Activated CD4-positive, alpha-beta memory T cell treated with anti-CD3 and anti-CD28 coated beads for 36 hours (primary cell): ENCODE results near the gene CCDC188. TPM values are rescaled to one million over a fixed set of nuclear protein-coding genes. Genes with fewer than 3 reads are reported as not detected.

Source experiments
- CTCF ChIA-PET: fragments of 350-600 bp; sonication (Branson Sonifier 250); formaldehyde crosslinking; loops from one replicate; lab custom pipeline; 2021; ENCODE audit warnings: antibody characterized with exemption, inconsistent platforms; lab: Charles Lee
- POLR2A ChIA-PET: fragments of 350-600 bp; sonication (Branson Sonifier 250); formaldehyde crosslinking; loops from one replicate; lab custom pipeline; 2021; ENCODE audit warnings: antibody characterized with exemption; lab: Charles Lee
- DNase-seq: peaks from one replicate; pipeline ENCODE4 v3.0.0-alpha.2; 2020
- H3K27ac Mint-ChIP-seq: one replicate; pipeline ENCODE4 v1.8.0; 2021; ENCODE audit warnings: mixed read lengths
- H3K27me3 Mint-ChIP-seq: one replicate; pipeline ENCODE4 v1.8.0; 2021; ENCODE audit warnings: mixed read lengths
- H3K36me3 Mint-ChIP-seq: one replicate; pipeline ENCODE4 v1.8.0; 2021; ENCODE audit warnings: mixed read lengths
- H3K4me1 Mint-ChIP-seq: one replicate; pipeline ENCODE4 v1.8.0; 2021; ENCODE audit warnings: low read depth, mixed read lengths
- H3K4me3 Mint-ChIP-seq: one replicate; pipeline ENCODE4 v1.8.0; 2021; ENCODE audit warnings: mild to moderate bottlenecking, mixed read lengths
- H3K9me3 Mint-ChIP-seq: one replicate; pipeline ENCODE4 v1.8.0; 2021; ENCODE audit warnings: mixed read lengths
- intact Hi-C: fragments of 100-400 bp; cut with micrococcal nuclease; formaldehyde crosslinking; loops from one replicate; pipeline ENCODE4 v1.15.1; 2023
- total RNA-seq, 2 experiments: library from RNA; stranded (reverse); gene quantifications; one replicate each; pipeline ENCODE4 v1.2.3, GENCODE V29; 2021

Gene CCDC188
- total RNA-seq, 2 experiments from 2014 or later = 0.52 TPM; not detected in 1

DNA sequence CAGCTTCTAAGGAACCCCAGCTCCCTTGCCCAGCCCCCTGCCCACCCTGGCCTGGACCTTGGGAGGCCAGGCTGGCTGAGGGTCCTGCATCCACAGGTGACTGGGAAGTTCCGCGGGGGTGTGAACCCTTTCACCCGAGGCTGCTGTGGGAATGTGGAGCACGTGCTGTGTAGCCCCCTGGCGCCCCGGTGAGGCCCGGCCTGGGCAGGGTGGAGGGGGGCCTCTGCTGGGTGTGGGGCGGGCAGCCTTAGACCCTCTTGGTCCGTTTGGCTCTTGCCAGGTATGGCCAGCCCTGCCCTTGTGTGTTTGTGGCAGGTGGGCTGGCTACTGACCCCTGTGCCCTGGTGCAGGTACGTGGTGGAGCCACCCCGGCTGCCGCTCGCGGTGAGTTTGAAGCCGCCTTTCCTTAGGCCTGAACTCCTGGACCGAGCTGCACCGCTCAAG, 10.3 kb downstream of the CCDC188 start:
- POLR2A ChIA-PET = no interaction called here
- H3K9me3 Mint-ChIP-seq = no peaks in the 10 kb centered on the region
- no peak overlapping the region for H3K27ac Mint-ChIP-seq
- CTCF ChIA-PET = no interaction called here
- no peaks in the 10 kb centered on the region for H3K36me3 Mint-ChIP-seq
- DNase-seq = no peak
- intact Hi-C loops = no loop called here
- no peaks in the 10 kb centered on the region for H3K27me3 Mint-ChIP-seq
- H3K4me3 Mint-ChIP-seq = no peak overlapping the region
- H3K4me1 Mint-ChIP-seq = peaks cover 7% of the 10 kb centered on the region

DNA sequence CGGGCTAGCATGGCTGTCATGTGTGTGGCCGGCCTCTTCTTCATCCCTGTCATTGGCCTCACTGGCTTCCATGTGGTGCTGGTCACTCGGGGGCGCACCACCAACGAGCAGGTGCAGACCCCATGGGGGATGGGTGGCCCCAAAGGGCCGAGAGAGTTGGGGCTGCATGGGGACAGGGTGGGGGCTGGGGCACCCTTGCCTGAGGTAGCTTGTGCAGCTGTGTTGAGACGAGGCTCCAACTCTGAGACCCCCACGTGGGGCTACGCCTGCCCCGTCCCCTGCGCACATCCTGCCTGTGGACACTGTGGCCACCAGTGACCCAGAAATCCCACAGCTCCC, 10.8 kb downstream of the CCDC188 start:
- intact Hi-C loops = no loop called here
- H3K4me1 Mint-ChIP-seq = peaks cover 9% of the 10 kb centered on the region
- H3K4me3 Mint-ChIP-seq = no peak overlapping the region
- no peaks in the 10 kb centered on the region for H3K27me3 Mint-ChIP-seq
- ChIA-PET POLR2A (no interaction called here), CTCF (no interaction called here)
- no peaks in the 10 kb centered on the region for H3K9me3 Mint-ChIP-seq
- H3K36me3 Mint-ChIP-seq = no peaks in the 10 kb centered on the region
- no peak overlapping the region for H3K27ac Mint-ChIP-seq
- DNase-seq = no peak

- peaks cover 9% of the 10 kb centered on the region for H3K4me1 Mint-ChIP-seq
- no peak overlapping the region for H3K4me3 Mint-ChIP-seq
- DNase-seq = no peak
- H3K27ac Mint-ChIP-seq = no peak overlapping the region
- ChIA-PET POLR2A (no interaction called here), CTCF (no interaction called here)
- intact Hi-C loops = no loop called here
- no peaks in the 10 kb centered on the region for H3K27me3 Mint-ChIP-seq
- H3K9me3 Mint-ChIP-seq = no peaks in the 10 kb centered on the region
- H3K36me3 Mint-ChIP-seq = no peaks in the 10 kb centered on the region
Observed at GRCh38 chr22:20139391-20140106, 11.3 kb downstream of the CCDC188 start.

DNA sequence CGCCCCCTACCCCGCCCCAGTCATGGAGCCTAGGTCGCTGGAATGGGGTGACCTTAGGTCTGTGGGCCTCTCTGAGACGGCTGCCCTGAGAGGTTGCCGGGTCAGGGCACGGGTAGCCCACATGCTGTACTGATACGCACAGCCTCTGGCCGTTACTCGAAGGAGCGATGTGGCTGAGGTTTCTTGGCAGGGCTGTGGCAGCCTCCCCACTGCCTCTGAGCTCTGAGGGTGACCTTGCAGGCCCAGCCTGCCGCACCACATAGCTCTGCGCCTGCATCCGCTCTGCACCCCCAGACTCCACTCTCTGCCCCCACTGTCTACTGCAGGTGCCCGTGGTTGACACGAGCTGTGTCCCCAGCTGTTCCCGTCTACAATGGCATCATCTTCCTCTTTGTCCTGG, 12.0 kb downstream of the CCDC188 start:
- no peaks in the 10 kb centered on the region for H3K27me3 Mint-ChIP-seq
- CTCF ChIA-PET = no interaction called here
- no peaks in the 10 kb centered on the region for H3K9me3 Mint-ChIP-seq
- no peak for DNase-seq
- intact Hi-C loops = no loop called here
- peaks cover 15% of the 10 kb centered on the region for H3K4me1 Mint-ChIP-seq
- no peak overlapping the region for H3K27ac Mint-ChIP-seq
- H3K36me3 Mint-ChIP-seq = no peaks in the 10 kb centered on the region
- H3K4me3 Mint-ChIP-seq = no peak overlapping the region
- POLR2A ChIA-PET = no interaction called here

DNA sequence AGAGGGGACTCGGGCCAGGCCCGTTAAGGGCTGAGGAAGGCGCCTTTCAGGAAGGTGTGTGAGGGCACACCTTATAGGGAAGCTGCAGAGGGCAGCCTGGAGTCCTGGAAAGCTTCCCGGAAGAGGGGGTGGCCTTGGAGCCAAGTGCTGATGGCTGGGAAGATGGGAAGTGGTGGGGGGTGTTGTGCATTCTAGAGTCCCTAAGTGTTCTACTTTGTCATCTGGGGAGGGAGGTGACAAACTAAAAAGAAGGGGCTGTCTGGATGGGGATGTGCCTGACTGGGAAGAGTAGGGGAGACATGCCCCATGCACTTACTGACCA, 12.5 kb downstream of the CCDC188 start:
- no peaks in the 10 kb centered on the region for H3K27me3 Mint-ChIP-seq
- H3K27ac Mint-ChIP-seq = no peak overlapping the region
- ChIA-PET CTCF (no interaction called here), POLR2A (no interaction called here)
- peaks cover 20% of the 10 kb centered on the region for H3K4me1 Mint-ChIP-seq
- H3K4me3 Mint-ChIP-seq = no peak overlapping the region
- intact Hi-C loops = no loop called here
- no peaks in the 10 kb centered on the region for H3K36me3 Mint-ChIP-seq
- no peaks in the 10 kb centered on the region for H3K9me3 Mint-ChIP-seq
- DNase-seq = no peak

DNA sequence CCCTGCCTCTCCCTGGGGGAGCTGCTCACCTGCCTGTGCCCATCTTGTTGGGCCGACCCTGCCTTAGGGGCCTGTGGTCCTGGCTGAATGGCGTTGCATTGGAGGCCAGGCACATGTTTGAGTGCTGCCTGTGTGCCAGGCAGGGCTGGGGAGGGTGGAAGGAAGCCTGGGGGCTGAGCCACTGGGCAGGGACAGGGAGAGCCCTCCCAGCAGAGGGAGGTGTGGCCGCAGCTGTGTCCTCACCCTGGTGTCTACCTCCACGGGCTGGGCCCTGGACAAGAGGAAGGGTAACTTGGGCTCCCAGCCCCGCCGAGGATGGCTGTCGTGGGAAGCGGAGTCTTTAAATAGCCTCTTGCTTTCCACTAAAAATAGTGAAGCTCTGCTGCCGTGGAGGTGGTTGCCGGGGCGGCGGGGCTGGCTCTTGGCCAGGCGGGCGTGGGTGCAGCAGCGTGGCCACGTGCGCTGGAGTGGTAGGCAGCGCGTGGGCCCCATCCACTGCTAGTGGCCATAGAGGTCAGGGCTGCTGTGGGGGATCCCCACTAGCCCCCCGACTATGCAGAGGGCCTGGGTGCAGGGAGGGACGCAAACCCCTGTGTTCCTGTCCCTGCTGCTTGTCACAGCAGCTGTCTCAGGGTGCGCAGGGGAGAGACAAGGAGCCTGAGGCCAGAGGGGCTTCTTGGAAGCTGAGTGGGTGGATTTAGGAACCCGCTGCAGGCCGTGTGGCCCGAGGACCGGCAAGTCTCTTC, 13.0 kb downstream of the CCDC188 start:
- ChIA-PET CTCF (no interaction called here), POLR2A (no interaction called here)
- Mint-ChIP-seq H3K36me3 (no peaks in the 10 kb centered on the region), H3K4me3 (no peak overlapping the region), H3K9me3 (no peaks in the 10 kb centered on the region), H3K27ac (no peak overlapping the region), H3K4me1 (peaks cover 25% of the 10 kb centered on the region), H3K27me3 (no peaks in the 10 kb centered on the region)
- intact Hi-C loops = no loop called here
- no peak for DNase-seq

- no peaks in the 10 kb centered on the region for H3K9me3 Mint-ChIP-seq
- H3K27me3 Mint-ChIP-seq = no peaks in the 10 kb centered on the region
- DNase-seq = no peak
- H3K27ac Mint-ChIP-seq = no peak overlapping the region
- intact Hi-C loops = no loop called here
- POLR2A ChIA-PET = no interaction called here
- no peaks in the 10 kb centered on the region for H3K36me3 Mint-ChIP-seq
- H3K4me3 Mint-ChIP-seq = no peak overlapping the region
- CTCF ChIA-PET = no interaction called here
- peaks cover 29% of the 10 kb centered on the region for H3K4me1 Mint-ChIP-seq
Observed at GRCh38 chr22:20137113-20137512, 13.7 kb downstream of the CCDC188 start.

GRCh38 chr22:20136603-20136873, 14.3 kb downstream of the CCDC188 start:
- no peaks in the 10 kb centered on the region for H3K36me3 Mint-ChIP-seq
- peaks cover 29% of the 10 kb centered on the region for H3K4me1 Mint-ChIP-seq
- H3K27me3 Mint-ChIP-seq = no peaks in the 10 kb centered on the region
- ChIA-PET CTCF (no interaction called here), POLR2A (no interaction called here)
- H3K9me3 Mint-ChIP-seq = no peaks in the 10 kb centered on the region
- no peak for DNase-seq
- intact Hi-C loops = no loop called here
- H3K27ac Mint-ChIP-seq = no peak overlapping the region
- H3K4me3 Mint-ChIP-seq = no peak overlapping the region

DNA sequence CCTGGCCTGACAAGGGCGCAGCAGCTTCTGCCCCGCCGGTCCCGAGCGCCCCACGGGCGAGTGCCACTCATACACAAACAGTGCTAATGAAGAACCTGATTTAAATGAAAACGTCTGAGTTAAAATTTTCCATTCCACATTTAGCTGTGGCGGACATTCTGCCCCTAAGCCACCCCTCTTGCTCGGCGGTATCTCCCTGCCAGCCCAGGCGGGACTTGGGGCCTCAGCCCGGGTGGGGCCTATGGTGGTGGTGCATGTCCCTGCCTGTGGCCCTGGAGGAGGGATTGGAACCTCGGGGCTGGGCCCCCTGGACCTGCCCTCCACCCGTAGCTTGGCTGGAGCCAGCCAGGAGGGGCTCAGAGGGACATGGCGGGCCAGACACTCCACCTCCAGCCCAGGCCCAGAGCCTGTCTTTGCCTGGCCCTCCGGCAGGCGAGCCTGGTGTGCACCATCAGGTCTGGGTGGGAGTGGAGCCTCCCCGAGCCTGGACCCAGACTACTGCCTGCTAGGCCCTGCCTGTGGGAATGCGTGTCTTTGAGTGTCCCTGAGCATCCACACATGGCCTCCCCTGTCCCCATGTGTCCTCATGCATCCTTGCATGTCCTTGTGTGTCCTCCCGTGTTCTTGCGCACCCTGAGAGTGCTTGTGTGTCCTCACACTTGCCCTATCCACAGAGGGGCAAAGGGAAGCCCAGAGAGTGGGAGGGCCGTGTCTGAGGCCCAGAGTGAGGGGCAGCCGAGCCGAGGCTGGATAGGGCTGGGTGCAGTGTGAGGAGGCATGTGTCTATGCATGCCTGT, 14.9 kb downstream of the CCDC188 start:
- POLR2A ChIA-PET = no interaction called here

DNA sequence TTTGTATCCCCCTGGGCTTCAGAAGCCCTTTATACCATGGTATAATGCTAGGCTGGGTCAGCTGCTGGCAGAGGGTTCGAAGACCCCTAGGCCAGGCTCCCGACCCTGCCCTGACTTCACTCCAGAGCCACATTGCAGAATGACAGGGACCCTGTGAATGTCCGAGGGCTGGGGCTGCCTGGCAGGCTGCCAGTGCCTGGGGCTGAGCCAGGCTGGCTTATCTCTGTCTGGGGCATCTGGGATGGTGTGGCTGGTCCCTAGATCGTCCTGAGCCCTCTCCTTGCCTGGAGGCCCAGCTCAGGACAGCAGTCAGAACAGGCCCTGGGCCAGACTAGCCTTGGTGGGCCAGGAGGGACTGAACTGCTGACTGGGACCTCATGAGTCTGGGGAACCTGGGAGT, 15.6 kb downstream of the CCDC188 start:
- Mint-ChIP-seq H3K27me3 (no peaks in the 10 kb centered on the region), H3K4me3 (no peak overlapping the region), H3K36me3 (no peaks in the 10 kb centered on the region), H3K27ac (no peak overlapping the region), H3K9me3 (no peaks in the 10 kb centered on the region), H3K4me1 (peaks cover 29% of the 10 kb centered on the region)
- intact Hi-C loops = no loop called here
- DNase-seq = no peak
- CTCF ChIA-PET = no interaction called here
- POLR2A ChIA-PET = no interaction called here

More for the DNA sequence above, 14.9 kb downstream of the CCDC188 start:
- H3K27ac Mint-ChIP-seq = no peak overlapping the region
- H3K4me1 Mint-ChIP-seq = peaks cover 29% of the 10 kb centered on the region
- CTCF ChIA-PET = no interaction called here
- intact Hi-C loops = no loop called here
- no peaks in the 10 kb centered on the region for H3K9me3 Mint-ChIP-seq
- DNase-seq = no peak
- no peak overlapping the region for H3K4me3 Mint-ChIP-seq
- H3K27me3 Mint-ChIP-seq = no peaks in the 10 kb centered on the region
- H3K36me3 Mint-ChIP-seq = no peaks in the 10 kb centered on the region

DNA sequence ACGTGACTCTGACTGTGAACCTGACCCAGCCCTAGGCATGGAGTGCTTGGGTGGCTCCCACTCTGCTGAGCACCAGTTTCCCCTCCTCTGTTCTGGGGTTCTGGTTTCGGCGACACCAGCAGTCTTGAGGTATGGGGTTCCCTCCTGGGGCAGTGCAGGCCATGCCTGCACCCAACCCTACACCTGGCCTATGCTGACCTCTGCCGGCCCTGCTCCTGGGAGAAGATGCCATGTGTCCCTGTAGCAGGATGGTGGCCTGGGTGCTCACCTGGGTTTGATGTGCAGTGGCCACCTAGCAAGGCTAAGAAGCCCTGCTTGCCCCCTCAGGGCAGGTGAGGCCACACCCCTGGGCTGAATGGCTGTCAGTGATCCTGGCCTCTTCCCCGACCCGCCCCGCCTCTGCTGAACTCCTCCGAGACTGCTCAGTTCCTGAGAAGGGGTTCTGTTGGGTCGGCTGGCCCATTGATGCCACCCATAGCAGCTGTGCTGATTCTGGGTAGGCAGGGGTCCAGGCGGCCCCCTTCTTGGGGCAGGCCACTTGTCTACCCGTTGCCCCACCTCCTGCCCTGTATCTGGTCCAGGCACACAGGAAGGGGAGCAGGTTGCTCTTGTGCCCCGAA, 16.8 kb downstream of the CCDC188 start:
- no peaks in the 10 kb centered on the region for H3K9me3 Mint-ChIP-seq
- CTCF ChIA-PET = no interaction called here
- POLR2A ChIA-PET = no interaction called here
- H3K27ac Mint-ChIP-seq = no peak overlapping the region
- DNase-seq = no peak
- no peaks in the 10 kb centered on the region for H3K27me3 Mint-ChIP-seq
- H3K4me3 Mint-ChIP-seq = peak overlapping the region; percentile 53
- peaks cover 35% of the 10 kb centered on the region for H3K4me1 Mint-ChIP-seq
- H3K36me3 Mint-ChIP-seq = no peaks in the 10 kb centered on the region
- intact Hi-C loops = no loop called here

- POLR2A ChIA-PET = no interaction called here
- no peak for DNase-seq
- Mint-ChIP-seq H3K4me3 (peak overlapping the region; percentile 72), H3K4me1 (peaks cover 37% of the 10 kb centered on the region), H3K27me3 (no peaks in the 10 kb centered on the region), H3K9me3 (no peaks in the 10 kb centered on the region), H3K27ac (no peak overlapping the region), H3K36me3 (no peaks in the 10 kb centered on the region)
- CTCF ChIA-PET = no interaction called here
- intact Hi-C loops = no loop called here
Observed at GRCh38 chr22:20132686-20133246, 18.1 kb downstream of the CCDC188 start.
